HG03378 (cell line): ENCODE data around the gene ADAMTS19.
"Not testable (repeated sequence)": the region's sequence is repeated elsewhere in the genome, so short reads cannot be mapped to it uniquely, and the experiment has no call there.

Source experiments
- ATAC-seq: cut with Tn5 transposase; IDR thresholded peaks from one replicate; pipeline ENCODE4 v1.9.1; 2021; ENCODE audit warnings: mild to moderate bottlenecking, moderate library complexity; ENCODE audit not compliant: unreplicated experiment

ADAMTS19 gene, protein sequence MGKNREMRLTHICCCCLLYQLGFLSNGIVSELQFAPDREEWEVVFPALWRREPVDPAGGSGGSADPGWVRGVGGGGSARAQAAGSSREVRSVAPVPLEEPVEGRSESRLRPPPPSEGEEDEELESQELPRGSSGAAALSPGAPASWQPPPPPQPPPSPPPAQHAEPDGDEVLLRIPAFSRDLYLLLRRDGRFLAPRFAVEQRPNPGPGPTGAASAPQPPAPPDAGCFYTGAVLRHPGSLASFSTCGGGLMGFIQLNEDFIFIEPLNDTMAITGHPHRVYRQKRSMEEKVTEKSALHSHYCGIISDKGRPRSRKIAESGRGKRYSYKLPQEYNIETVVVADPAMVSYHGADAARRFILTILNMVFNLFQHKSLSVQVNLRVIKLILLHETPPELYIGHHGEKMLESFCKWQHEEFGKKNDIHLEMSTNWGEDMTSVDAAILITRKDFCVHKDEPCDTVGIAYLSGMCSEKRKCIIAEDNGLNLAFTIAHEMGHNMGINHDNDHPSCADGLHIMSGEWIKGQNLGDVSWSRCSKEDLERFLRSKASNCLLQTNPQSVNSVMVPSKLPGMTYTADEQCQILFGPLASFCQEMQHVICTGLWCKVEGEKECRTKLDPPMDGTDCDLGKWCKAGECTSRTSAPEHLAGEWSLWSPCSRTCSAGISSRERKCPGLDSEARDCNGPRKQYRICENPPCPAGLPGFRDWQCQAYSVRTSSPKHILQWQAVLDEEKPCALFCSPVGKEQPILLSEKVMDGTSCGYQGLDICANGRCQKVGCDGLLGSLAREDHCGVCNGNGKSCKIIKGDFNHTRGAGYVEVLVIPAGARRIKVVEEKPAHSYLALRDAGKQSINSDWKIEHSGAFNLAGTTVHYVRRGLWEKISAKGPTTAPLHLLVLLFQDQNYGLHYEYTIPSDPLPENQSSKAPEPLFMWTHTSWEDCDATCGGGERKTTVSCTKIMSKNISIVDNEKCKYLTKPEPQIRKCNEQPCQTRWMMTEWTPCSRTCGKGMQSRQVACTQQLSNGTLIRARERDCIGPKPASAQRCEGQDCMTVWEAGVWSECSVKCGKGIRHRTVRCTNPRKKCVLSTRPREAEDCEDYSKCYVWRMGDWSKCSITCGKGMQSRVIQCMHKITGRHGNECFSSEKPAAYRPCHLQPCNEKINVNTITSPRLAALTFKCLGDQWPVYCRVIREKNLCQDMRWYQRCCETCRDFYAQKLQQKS

GRCh38 chr5:129459777-129460671 is at the start of gene ADAMTS19:
ADAMTS19 (plus strand) TSS chr5:129460298; CDS start chr5:129460392, 94 bp downstream.
- no peak for ATAC-seq

GRCh38 chr5:129410488-129410887 is 49.6 kb upstream of the ADAMTS19 start:
- no peak for ATAC-seq

GRCh38 chr5:129412721-129413120 is 47.4 kb upstream of the ADAMTS19 start:
- no peak for ATAC-seq

- ATAC-seq: no peak
These were observed 46.5 kb upstream of the ADAMTS19 start for GRCh38 chr5:129413570-129413969.

DNA sequence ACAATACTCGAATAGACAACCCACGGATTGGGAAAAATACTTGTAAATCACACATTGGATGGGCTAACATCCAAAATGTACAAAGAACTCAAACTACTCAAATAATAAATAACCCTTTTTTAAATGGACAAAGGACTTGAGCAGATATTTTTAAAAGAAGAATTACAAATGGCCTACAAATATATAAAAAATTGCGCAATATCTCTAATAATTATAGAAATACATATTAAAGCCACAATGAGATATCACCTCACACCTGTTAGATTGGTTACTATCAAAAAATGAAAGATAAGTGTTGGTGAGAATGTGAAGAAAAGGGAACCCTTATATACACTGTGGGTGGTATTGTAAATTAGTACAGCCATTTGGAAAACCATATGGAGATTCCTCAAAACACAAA is 40.8 kb upstream of the ADAMTS19 start:
- no peak for ATAC-seq

DNA sequence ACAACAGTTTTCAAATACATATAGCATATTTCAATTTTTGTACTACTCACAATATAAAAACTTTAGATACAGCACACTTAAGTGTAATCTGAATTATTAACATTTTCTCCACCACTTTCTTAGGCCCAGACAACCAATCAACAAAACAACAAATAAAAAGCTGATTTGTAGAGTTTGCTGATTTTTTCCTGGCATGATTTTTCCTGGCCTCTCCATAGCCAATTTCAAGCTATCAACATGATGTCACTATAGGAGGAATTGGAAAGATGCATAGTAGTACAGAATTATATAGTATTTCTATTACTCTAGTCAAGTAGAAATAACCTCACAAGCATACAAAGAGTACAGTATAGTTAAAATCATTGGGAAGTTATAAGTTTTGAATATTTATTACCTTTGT is 35.1 kb upstream of the ADAMTS19 start:
- no peak for ATAC-seq

DNA sequence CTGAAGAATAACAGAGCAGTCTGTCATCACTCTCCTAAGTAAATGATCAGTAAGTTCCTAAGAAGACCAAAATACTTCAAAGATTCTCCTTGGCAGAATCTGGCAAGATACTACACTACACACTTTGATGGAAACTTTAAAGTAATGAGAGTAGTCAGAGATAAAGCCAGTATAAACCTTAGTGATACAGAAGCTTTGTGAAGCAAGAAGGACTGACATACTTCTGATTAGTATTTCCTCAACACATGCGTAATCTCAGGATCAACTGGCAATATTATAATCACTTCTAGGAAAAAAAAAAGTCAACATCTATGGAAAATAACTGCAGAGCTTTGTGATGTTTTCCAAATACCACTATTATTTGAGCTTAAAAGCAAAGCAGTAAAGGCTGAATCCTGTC is 34.0 kb upstream of the ADAMTS19 start:
- ATAC-seq: no peak

- ATAC-seq: not testable (repeated sequence)
These were observed 31.5 kb upstream of the ADAMTS19 start for GRCh38 chr5:129428636-129429035.

DNA sequence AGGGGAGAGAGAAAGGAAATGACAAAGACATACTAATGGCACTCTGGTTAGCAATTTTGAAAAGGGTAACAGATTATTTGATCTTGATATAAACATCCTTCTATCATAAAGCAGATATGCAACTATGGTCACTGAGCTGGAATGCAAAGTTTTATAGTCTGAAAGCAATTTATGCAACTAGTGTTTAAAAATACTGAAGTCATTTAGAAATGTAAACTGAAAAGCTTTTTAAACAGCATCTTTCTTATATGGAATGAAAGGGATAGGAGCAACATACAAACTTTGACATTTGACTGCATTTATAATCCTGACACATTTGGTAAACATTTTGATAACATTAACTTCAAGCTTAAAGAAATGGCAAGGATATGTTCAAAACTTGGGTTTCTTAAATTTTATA is 28.7 kb upstream of the ADAMTS19 start:
- no peak for ATAC-seq

DNA sequence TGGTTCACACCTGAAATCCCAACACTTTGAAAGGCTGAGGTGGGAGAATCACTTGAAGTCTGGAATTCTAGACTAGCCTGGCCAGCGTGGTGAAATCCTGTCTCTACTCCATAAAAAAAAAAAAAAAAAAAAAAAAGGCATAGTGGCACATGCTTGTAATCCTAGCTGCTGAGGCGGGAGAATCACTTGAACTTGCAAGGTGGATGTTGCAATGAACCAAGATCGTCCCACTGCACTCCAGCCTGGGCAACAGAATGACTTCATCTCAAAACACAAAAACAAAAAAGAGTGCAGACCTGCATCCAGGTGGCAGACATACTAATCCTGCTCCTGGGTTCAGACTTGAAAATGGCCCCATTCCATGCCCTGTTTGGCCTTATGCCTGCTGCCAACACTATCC is 21.8 kb upstream of the ADAMTS19 start:
- no peak for ATAC-seq

DNA sequence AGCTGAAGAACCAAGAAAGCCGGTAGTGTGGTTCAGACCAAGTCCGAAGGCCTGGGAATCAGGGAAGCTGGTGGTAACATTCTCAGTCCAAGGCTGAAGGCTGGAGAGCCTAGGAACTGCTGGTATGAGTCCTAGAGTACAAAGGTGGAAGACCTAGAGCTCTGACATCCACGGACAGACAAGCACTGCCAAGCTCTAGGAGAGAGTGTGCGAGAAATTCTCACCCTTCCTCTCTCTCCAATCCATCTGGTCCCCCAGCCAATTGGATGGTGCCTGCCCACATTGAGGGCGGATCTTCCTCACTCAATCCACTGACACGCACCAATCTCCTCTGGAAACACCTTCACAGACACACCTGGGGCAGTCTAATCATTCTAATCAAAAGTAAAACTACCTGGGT is 19.7 kb upstream of the ADAMTS19 start:
- no peak for ATAC-seq

GRCh38 chr5:129441096-129441495 is 19.0 kb upstream of the ADAMTS19 start:
- ATAC-seq: no peak

GRCh38 chr5:129445379-129445778 is 14.7 kb upstream of the ADAMTS19 start:
- ATAC-seq: peak; percentile 49

- no peak for ATAC-seq
These were observed 12.1 kb upstream of the ADAMTS19 start for GRCh38 chr5:129447968-129448367.

GRCh38 chr5:129448654-129449053 is 11.4 kb upstream of the ADAMTS19 start:
- no peak for ATAC-seq

DNA sequence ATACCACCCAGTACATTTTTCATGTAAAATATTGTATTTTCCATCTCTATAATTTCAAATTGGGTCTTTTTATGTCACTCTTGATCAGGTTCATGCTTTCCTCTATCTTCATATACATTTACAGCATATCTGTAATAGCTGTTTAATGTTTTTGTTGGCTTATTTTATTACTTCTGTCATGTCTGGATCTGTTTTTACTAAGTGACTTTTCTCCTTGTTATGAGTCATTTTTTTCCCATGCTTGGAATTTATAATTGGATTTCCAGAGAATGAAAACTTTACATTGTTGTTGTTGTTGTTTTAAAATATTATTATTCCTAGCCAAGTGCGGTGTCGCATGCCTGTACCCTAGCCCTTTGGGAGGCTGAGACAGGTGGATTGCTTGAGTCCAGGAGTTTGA is 5.6 kb upstream of the ADAMTS19 start:
- no peak for ATAC-seq

- no peak for ATAC-seq
These were observed 685 bp upstream of the ADAMTS19 start for GRCh38 chr5:129459450-129459776.

DNA sequence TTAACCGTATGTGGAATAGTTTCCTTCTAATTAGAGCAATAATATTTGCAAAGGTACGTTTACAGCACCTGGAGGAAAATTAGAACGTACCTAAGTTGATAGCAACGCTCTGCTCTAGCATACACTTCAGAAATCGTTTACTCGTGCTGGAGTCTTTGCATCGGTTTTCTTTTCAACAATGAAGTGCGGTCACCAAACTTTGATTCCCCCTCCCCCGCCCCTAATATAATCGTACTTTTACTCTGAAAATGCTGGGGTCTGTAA is 506 bp downstream of the ADAMTS19 start:
- no peak for ATAC-seq

GRCh38 chr5:129460936-129461710 is 1.0 kb downstream of the ADAMTS19 start:
- no peak for ATAC-seq
